A549 (cell line): Measurements from ENCODE around the gene DDX27.
A peak's percentile ranks its signal among the peaks of the same experiment; 100 is the strongest.

Experiments
- CBX2 ChIP-seq: fragments of 200-600 bp; sonication (generic); IDR thresholded peaks from 2 replicates; pipeline ENCODE4 v1.6.1; 2016; ENCODE audit warnings: low read depth, mild to moderate bottlenecking, borderline replicate concordance
- EP300 ChIP-seq, 2 experiments: fragments of >200 bp; sonication (Bioruptor Twin); formaldehyde crosslinking; IDR thresholded peaks; 2 replicates in 1 of 2; 3 replicates in 1 of 2; pipeline ENCODE4 v1.6.1; 2016 to 2017
- POLR2A ChIP-seq: IDR thresholded peaks from 2 replicates; pipeline ENCODE4 v1.6.1; 2012; ENCODE audit warnings: mild to moderate bottlenecking, low read length
- POLR2AphosphoS2 ChIP-seq: conservative IDR thresholded peaks from 2 replicates; pipeline ENCODE4 v1.6.1; 2012; ENCODE audit warnings: low read length, improper control_type of control experiment, inconsistent platforms
- RAD21 ChIP-seq, 2 experiments: fragments of >200 bp in 1 of 2; sonication (Bioruptor Twin) in 1 of 2; formaldehyde crosslinking in 1 of 2; IDR thresholded peaks in 1 of 2; conservative IDR thresholded peaks in 1 of 2; 2 replicates in 1 of 2; 3 replicates in 1 of 2; pipeline ENCODE4 v1.6.1; 2012 to 2018; ENCODE audit warnings: inconsistent platforms in 1 of 2
- SREBF2 ChIP-seq: fragments of 450-650 bp; IDR thresholded peaks from 2 replicates; pipeline ENCODE4 v1.6.1; 2014; ENCODE audit warnings: mild to moderate bottlenecking, moderate library complexity
- TF ChIP-seq, protein P1 (sequence below): fragments of >200 bp; sonication (Bioruptor Twin); formaldehyde crosslinking; IDR thresholded peaks from 3 replicates; pipeline ENCODE4 v1.5.1; 2016
- TF ChIP-seq, protein P2 (sequence below): fragments of 200-600 bp; sonication (generic); IDR thresholded peaks from 2 replicates; pipeline ENCODE4 v1.6.1; 2016; ENCODE audit warnings: antibody characterized with exemption, mild to moderate bottlenecking, moderate library complexity

DNA sequence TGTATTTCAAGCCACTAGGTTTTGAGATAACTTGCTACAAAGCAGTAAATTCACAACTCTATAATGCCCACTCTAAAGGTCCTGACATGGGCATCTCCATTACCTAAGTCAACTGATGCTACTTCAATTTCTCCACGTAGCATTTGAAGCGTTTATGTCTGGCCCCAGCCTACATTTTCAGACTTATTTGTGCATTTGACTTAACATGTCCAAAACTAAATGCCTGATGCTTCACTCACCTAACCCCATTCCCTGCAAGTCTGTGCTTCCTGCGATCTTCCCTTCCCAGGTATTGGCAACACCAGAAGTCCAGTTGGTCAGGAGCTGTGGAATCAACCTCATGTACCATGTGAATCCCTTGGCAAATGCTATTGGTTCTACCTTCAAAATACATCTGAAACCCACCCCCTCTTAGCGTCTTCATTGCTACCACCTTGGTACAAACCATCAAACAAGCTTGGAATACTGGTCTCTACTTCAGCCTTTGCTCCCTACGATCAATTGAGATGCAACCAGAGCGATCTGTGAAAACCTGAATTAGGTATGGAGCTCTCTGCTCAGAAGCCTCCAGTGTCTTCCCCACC, 71.5 kb downstream of the DDX27 start:
- no peak for TF ChIP-seq POLR2A
- TF ChIP-seq EP300 (IDR thresholded peaks at IDR 0.05) = no peak
- no peak for TF ChIP-seq RAD21 (conservative IDR thresholded peaks at IDR 0.05 in 1 of 2, IDR thresholded peaks at IDR 0.05 in 1 of 2)
- TF ChIP-seq CBX2 = no peak
- TF ChIP-seq POLR2AphosphoS2 = peak; percentile 34; the same call in 1 of the 2 replicates
- TF ChIP-seq, protein P1, sequence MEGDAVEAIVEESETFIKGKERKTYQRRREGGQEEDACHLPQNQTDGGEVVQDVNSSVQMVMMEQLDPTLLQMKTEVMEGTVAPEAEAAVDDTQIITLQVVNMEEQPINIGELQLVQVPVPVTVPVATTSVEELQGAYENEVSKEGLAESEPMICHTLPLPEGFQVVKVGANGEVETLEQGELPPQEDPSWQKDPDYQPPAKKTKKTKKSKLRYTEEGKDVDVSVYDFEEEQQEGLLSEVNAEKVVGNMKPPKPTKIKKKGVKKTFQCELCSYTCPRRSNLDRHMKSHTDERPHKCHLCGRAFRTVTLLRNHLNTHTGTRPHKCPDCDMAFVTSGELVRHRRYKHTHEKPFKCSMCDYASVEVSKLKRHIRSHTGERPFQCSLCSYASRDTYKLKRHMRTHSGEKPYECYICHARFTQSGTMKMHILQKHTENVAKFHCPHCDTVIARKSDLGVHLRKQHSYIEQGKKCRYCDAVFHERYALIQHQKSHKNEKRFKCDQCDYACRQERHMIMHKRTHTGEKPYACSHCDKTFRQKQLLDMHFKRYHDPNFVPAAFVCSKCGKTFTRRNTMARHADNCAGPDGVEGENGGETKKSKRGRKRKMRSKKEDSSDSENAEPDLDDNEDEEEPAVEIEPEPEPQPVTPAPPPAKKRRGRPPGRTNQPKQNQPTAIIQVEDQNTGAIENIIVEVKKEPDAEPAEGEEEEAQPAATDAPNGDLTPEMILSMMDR = no peak
- TF ChIP-seq SREBF2 = no peak
- TF ChIP-seq, protein P2, sequence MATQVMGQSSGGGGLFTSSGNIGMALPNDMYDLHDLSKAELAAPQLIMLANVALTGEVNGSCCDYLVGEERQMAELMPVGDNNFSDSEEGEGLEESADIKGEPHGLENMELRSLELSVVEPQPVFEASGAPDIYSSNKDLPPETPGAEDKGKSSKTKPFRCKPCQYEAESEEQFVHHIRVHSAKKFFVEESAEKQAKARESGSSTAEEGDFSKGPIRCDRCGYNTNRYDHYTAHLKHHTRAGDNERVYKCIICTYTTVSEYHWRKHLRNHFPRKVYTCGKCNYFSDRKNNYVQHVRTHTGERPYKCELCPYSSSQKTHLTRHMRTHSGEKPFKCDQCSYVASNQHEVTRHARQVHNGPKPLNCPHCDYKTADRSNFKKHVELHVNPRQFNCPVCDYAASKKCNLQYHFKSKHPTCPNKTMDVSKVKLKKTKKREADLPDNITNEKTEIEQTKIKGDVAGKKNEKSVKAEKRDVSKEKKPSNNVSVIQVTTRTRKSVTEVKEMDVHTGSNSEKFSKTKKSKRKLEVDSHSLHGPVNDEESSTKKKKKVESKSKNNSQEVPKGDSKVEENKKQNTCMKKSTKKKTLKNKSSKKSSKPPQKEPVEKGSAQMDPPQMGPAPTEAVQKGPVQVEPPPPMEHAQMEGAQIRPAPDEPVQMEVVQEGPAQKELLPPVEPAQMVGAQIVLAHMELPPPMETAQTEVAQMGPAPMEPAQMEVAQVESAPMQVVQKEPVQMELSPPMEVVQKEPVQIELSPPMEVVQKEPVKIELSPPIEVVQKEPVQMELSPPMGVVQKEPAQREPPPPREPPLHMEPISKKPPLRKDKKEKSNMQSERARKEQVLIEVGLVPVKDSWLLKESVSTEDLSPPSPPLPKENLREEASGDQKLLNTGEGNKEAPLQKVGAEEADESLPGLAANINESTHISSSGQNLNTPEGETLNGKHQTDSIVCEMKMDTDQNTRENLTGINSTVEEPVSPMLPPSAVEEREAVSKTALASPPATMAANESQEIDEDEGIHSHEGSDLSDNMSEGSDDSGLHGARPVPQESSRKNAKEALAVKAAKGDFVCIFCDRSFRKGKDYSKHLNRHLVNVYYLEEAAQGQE = no peak
